Type B pancreatic cell (in vitro differentiated cells): ENCODE results near the gene CDK14. TPM values are rescaled to one million over a fixed set of nuclear protein-coding genes. Genes with fewer than 3 reads are reported as not detected.

Source experiments
- DNase-seq: peaks from one replicate; pipeline ENCODE4 v3.0.0; 2021; ENCODE audit warnings: mixed read lengths; ENCODE audit not compliant: unreplicated experiment; ENCODE audit errors: extremely low spot score
- H3K27ac Mint-ChIP-seq: 2 replicates; pipeline ENCODE4 v1.8.0; 2021; ENCODE audit warnings: mild to moderate bottlenecking, mixed read lengths
- H3K27me3 Mint-ChIP-seq: 2 replicates; pipeline ENCODE4 v1.8.0; 2021; ENCODE audit warnings: mixed read lengths
- H3K36me3 Mint-ChIP-seq: 2 replicates; pipeline ENCODE4 v1.8.0; 2021; ENCODE audit warnings: mixed read lengths
- H3K4me1 Mint-ChIP-seq: one replicate; pipeline ENCODE4 v1.8.0; 2021; ENCODE audit warnings: mixed read lengths; ENCODE audit not compliant: unreplicated experiment
- H3K4me3 Mint-ChIP-seq: 2 replicates; pipeline ENCODE4 v1.8.0; 2021; ENCODE audit warnings: mild to moderate bottlenecking, mixed read lengths
- H3K9me3 Mint-ChIP-seq: 2 replicates; pipeline ENCODE4 v1.8.0; 2021; ENCODE audit warnings: mixed read lengths
- CTCF ChIP-seq: fragments of 200-600 bp; sonication (generic); conservative IDR thresholded peaks from 2 replicates; pipeline ENCODE4 v1.5.0; 2021; ENCODE audit warnings: antibody characterized with exemption, mild to moderate bottlenecking
- total RNA-seq: library from RNA; stranded (reverse); gene quantifications from 2 replicates; pipeline ENCODE4 v1.2.1, GENCODE V29; 2021; ENCODE audit warnings: low replicate concordance

CDK14 gene
- total RNA-seq, 1 donor from 2014 or later = 43.5 TPM

GRCh38 chr7:90743626-90744025 is 147.5 kb downstream of the CDK14 start:
- Mint-ChIP-seq H3K4me3 (no peak overlapping the region), H3K27me3 (no peaks in the 10 kb centered on the region), H3K27ac (no peak overlapping the region), H3K4me1 (no peaks in the 10 kb centered on the region), H3K36me3 (no peaks in the 10 kb centered on the region), H3K9me3 (no peaks in the 10 kb centered on the region)
- DNase-seq = no peak
- TF ChIP-seq CTCF = no peak

GRCh38 chr7:90747516-90747915 is 151.4 kb downstream of the CDK14 start:
- no peak for DNase-seq
- Mint-ChIP-seq H3K27ac (no peak overlapping the region), H3K4me1 (no peaks in the 10 kb centered on the region), H3K4me3 (no peak overlapping the region), H3K36me3 (peaks cover 7% of the 10 kb centered on the region), H3K9me3 (no peaks in the 10 kb centered on the region), H3K27me3 (no peaks in the 10 kb centered on the region)
- no peak for TF ChIP-seq CTCF

GRCh38 chr7:90749262-90749661 is 153.1 kb downstream of the CDK14 start:
- H3K27ac Mint-ChIP-seq = no peak overlapping the region
- no peak for TF ChIP-seq CTCF
- no peaks in the 10 kb centered on the region for H3K4me1 Mint-ChIP-seq
- no peaks in the 10 kb centered on the region for H3K9me3 Mint-ChIP-seq
- peaks cover 7% of the 10 kb centered on the region for H3K36me3 Mint-ChIP-seq
- no peak for DNase-seq
- no peaks in the 10 kb centered on the region for H3K27me3 Mint-ChIP-seq
- H3K4me3 Mint-ChIP-seq = no peak overlapping the region

- no peaks in the 10 kb centered on the region for H3K9me3 Mint-ChIP-seq
Observed at GRCh38 chr7:90749774-90750173, 153.7 kb downstream of the CDK14 start.

GRCh38 chr7:90751595-90751994 is 155.5 kb downstream of the CDK14 start:
- H3K27me3 Mint-ChIP-seq = no peaks in the 10 kb centered on the region
- peaks cover 7% of the 10 kb centered on the region for H3K36me3 Mint-ChIP-seq

More at GRCh38 chr7:90749774-90750173, 153.7 kb downstream of the CDK14 start:
- Mint-ChIP-seq H3K4me3 (no peak overlapping the region), H3K4me1 (no peaks in the 10 kb centered on the region), H3K27ac (no peak overlapping the region), H3K27me3 (no peaks in the 10 kb centered on the region), H3K36me3 (peaks cover 7% of the 10 kb centered on the region)
- DNase-seq = no peak
- peak; percentile 29 for TF ChIP-seq CTCF

More at GRCh38 chr7:90751595-90751994, 155.5 kb downstream of the CDK14 start:
- no peak for TF ChIP-seq CTCF
- H3K4me3 Mint-ChIP-seq = no peak overlapping the region
- H3K4me1 Mint-ChIP-seq = no peaks in the 10 kb centered on the region
- no peak overlapping the region for H3K27ac Mint-ChIP-seq
- H3K9me3 Mint-ChIP-seq = no peaks in the 10 kb centered on the region
- no peak for DNase-seq
